HCT116 (cell line): Measurements from ENCODE around the gene TFB1M.

ENCODE experiments used
- ATF3 ChIP-seq: IDR thresholded peaks from 2 replicates; pipeline ENCODE4 v1.6.1; 2012
- CEBPB ChIP-seq: IDR thresholded peaks from 2 replicates; pipeline ENCODE4 v1.6.1; 2012; ENCODE audit warnings: low read depth
- CTCF ChIP-seq, 3 experiments: fragments of 200-600 bp in 1 of 3; sonication (generic) in 1 of 3; IDR thresholded peaks in 2 of 3; conservative IDR thresholded peaks in 1 of 3; 2 replicates each; pipeline ENCODE4 v1.5.1; 2012 to 2017; ENCODE audit warnings: low read depth in 2 of 3, low read length in 2 of 3, antibody characterized with exemption in 1 of 3, borderline replicate concordance in 1 of 3, control low read depth in 1 of 3, mild to moderate bottlenecking in 1 of 3, mixed read lengths in 1 of 3, mixed run types in 1 of 3, moderate library complexity in 1 of 3; ENCODE audit not compliant: insufficient read depth in 1 of 3
- EZH2 ChIP-seq: fragments of 200-600 bp; sonication (generic); IDR thresholded peaks from 2 replicates; pipeline ENCODE4 v1.6.1; 2017; ENCODE audit warnings: antibody characterized with exemption, mixed run types
- POLR2A ChIP-seq: IDR thresholded peaks from 2 replicates; pipeline ENCODE4 v1.7.0; 2011; ENCODE audit warnings: borderline replicate concordance; ENCODE audit not compliant: insufficient read depth, insufficient read length; ENCODE audit errors: extremely low read depth
- POLR2AphosphoS5 ChIP-seq: IDR thresholded peaks from 2 replicates; pipeline ENCODE4 v1.6.1; 2011; ENCODE audit warnings: mild to moderate bottlenecking, low read depth, low read length, moderate library complexity
- ZNF274 ChIP-seq: fragments of 200-500 bp; sonication (Bioruptor generic); IDR thresholded peaks from 2 replicates; pipeline ENCODE4 v1.6.1; 2014; ENCODE audit warnings: mild to moderate bottlenecking, low read depth, low read length, inconsistent platforms

GRCh38 chr6:155311086-155311485 is 3.2 kb downstream of the TFB1M start:
- no peak for TF ChIP-seq CTCF (IDR thresholded peaks at IDR 0.05 in 2 of 3, conservative IDR thresholded peaks at IDR 0.05 in 1 of 3; ENCODE audit: borderline replicate concordance in 1 of 3, insufficient read depth in 1 of 3, low read depth in 2 of 3, low read length in 2 of 3)
- no peak for TF ChIP-seq POLR2AphosphoS5
- no peak for TF ChIP-seq POLR2A
- no peak for TF ChIP-seq ATF3
- TF ChIP-seq CEBPB, result no peak
- no peak for TF ChIP-seq EZH2
- no peak for TF ChIP-seq ZNF274
